ENCODE data around the gene EIF2B2.

Gene EIF2B2

GRCh38 chr14:74963705-74964271, 38.9 kb upstream of the EIF2B2 start:
- no peak for TF ChIP-seq YY1 (IDR thresholded peaks at IDR 0.05; ENCODE audit: insufficient read depth, insufficient read length)
- TF ChIP-seq ZNF274 (IDR thresholded peaks at IDR 0.05; ENCODE audit: low read depth, low read length), result no peak
- no peak for TF ChIP-seq SUZ12 (IDR thresholded peaks at IDR 0.05; ENCODE audit: extremely low read depth, insufficient read depth, insufficient read length)
- Histone ChIP-seq H3K27me3 (ENCODE audit: insufficient read depth, insufficient read length) (no peaks in the 10 kb centered on the region), H3K4me3 (ENCODE audit: insufficient read length, low read depth) (no peak overlapping the region), H3K4me1 (ENCODE audit: insufficient read depth, insufficient read length) (no peaks in the 10 kb centered on the region), H3K36me3 (ENCODE audit: insufficient read depth, insufficient read length, low read length) (no peaks in the 10 kb centered on the region), H3K9ac (ENCODE audit: insufficient read length, low read depth) (no peak overlapping the region), H3K9me3 (ENCODE audit: insufficient read depth, low read length) (no peaks in the 10 kb centered on the region)
- no peak for DNase-seq (ENCODE audit: low read depth, low spot score)

GRCh38 chr14:74964787-74965485, 37.8 kb upstream of the EIF2B2 start:
- TF ChIP-seq ZNF274 (IDR thresholded peaks at IDR 0.05; ENCODE audit: low read depth, low read length) (no peak), SUZ12 (IDR thresholded peaks at IDR 0.05; ENCODE audit: extremely low read depth, insufficient read depth, insufficient read length) (no peak), YY1 (IDR thresholded peaks at IDR 0.05; ENCODE audit: insufficient read depth, insufficient read length) (no peak)
- no peak for DNase-seq (ENCODE audit: low read depth, low spot score)
- no peak overlapping the region for H3K9ac ChIP-seq (ENCODE audit: insufficient read length, low read depth)
- H3K9me3 ChIP-seq (ENCODE audit: insufficient read depth, low read length), result no peaks in the 10 kb centered on the region
- H3K36me3 ChIP-seq (ENCODE audit: insufficient read depth, insufficient read length, low read length), result no peaks in the 10 kb centered on the region
- no peaks in the 10 kb centered on the region for H3K4me1 ChIP-seq (ENCODE audit: insufficient read depth, insufficient read length)
- H3K4me3 ChIP-seq (ENCODE audit: insufficient read length, low read depth), result no peak overlapping the region
- H3K27me3 ChIP-seq (ENCODE audit: insufficient read depth, insufficient read length), result no peaks in the 10 kb centered on the region

GRCh38 chr14:74965486-74966153, 37.1 kb upstream of the EIF2B2 start:
- TF ChIP-seq YY1 (IDR thresholded peaks at IDR 0.05; ENCODE audit: insufficient read depth, insufficient read length) (no peak), ZNF274 (IDR thresholded peaks at IDR 0.05; ENCODE audit: low read depth, low read length) (no peak), SUZ12 (IDR thresholded peaks at IDR 0.05; ENCODE audit: extremely low read depth, insufficient read depth, insufficient read length) (no peak)
- H3K27me3 ChIP-seq (ENCODE audit: insufficient read depth, insufficient read length), result no peaks in the 10 kb centered on the region
- DNase-seq (ENCODE audit: low read depth, low spot score), result no peak
- H3K9me3 ChIP-seq (ENCODE audit: insufficient read depth, low read length), result no peaks in the 10 kb centered on the region
- H3K9ac ChIP-seq (ENCODE audit: insufficient read length, low read depth), result no peak overlapping the region
- no peak overlapping the region for H3K4me3 ChIP-seq (ENCODE audit: insufficient read length, low read depth)
- H3K4me1 ChIP-seq (ENCODE audit: insufficient read depth, insufficient read length), result no peaks in the 10 kb centered on the region
- H3K36me3 ChIP-seq (ENCODE audit: insufficient read depth, insufficient read length, low read length), result no peaks in the 10 kb centered on the region

GRCh38 chr14:74968811-74969210, 33.9 kb upstream of the EIF2B2 start:
- no peaks in the 10 kb centered on the region for H3K36me3 ChIP-seq (ENCODE audit: insufficient read depth, insufficient read length, low read length)
- H3K4me3 ChIP-seq (ENCODE audit: insufficient read length, low read depth), result no peak overlapping the region
- no peaks in the 10 kb centered on the region for H3K9me3 ChIP-seq (ENCODE audit: insufficient read depth, low read length)
- no peak for DNase-seq (ENCODE audit: low read depth, low spot score)
- no peaks in the 10 kb centered on the region for H3K27me3 ChIP-seq (ENCODE audit: insufficient read depth, insufficient read length)
- no peak overlapping the region for H3K9ac ChIP-seq (ENCODE audit: insufficient read length, low read depth)
- H3K4me1 ChIP-seq (ENCODE audit: insufficient read depth, insufficient read length), result peaks cover 9% of the 10 kb centered on the region
- no peak for TF ChIP-seq ZNF274 (IDR thresholded peaks at IDR 0.05; ENCODE audit: low read depth, low read length)
- TF ChIP-seq SUZ12 (IDR thresholded peaks at IDR 0.05; ENCODE audit: extremely low read depth, insufficient read depth, insufficient read length), result no peak
- TF ChIP-seq YY1 (IDR thresholded peaks at IDR 0.05; ENCODE audit: insufficient read depth, insufficient read length), result no peak

- Histone ChIP-seq H3K9me3 (ENCODE audit: insufficient read depth, low read length) (no peaks in the 10 kb centered on the region), H3K36me3 (ENCODE audit: insufficient read depth, insufficient read length, low read length) (no peaks in the 10 kb centered on the region), H3K4me1 (ENCODE audit: insufficient read depth, insufficient read length) (peaks cover 19% of the 10 kb centered on the region), H3K9ac (ENCODE audit: insufficient read length, low read depth) (peak overlapping the region; percentile 32), H3K4me3 (ENCODE audit: insufficient read length, low read depth) (no peak overlapping the region), H3K27me3 (ENCODE audit: insufficient read depth, insufficient read length) (peaks cover 16% of the 10 kb centered on the region)
- DNase-seq (ENCODE audit: low read depth, low spot score), result no peak
- no peak for TF ChIP-seq YY1 (IDR thresholded peaks at IDR 0.05; ENCODE audit: insufficient read depth, insufficient read length)
These were observed 29.6 kb upstream of the EIF2B2 start for GRCh38 chr14:74973003-74973653.

GRCh38 chr14:74973905-74974363, 28.8 kb upstream of the EIF2B2 start:
- Histone ChIP-seq H3K9me3 (ENCODE audit: insufficient read depth, low read length) (no peaks in the 10 kb centered on the region), H3K36me3 (ENCODE audit: insufficient read depth, insufficient read length, low read length) (no peaks in the 10 kb centered on the region), H3K27me3 (ENCODE audit: insufficient read depth, insufficient read length) (peaks cover 16% of the 10 kb centered on the region), H3K4me1 (ENCODE audit: insufficient read depth, insufficient read length) (peaks cover 21% of the 10 kb centered on the region), H3K9ac (ENCODE audit: insufficient read length, low read depth) (no peak overlapping the region), H3K4me3 (ENCODE audit: insufficient read length, low read depth) (no peak overlapping the region)
- no peak for TF ChIP-seq YY1 (IDR thresholded peaks at IDR 0.05; ENCODE audit: insufficient read depth, insufficient read length)
- TF ChIP-seq ZNF274 (IDR thresholded peaks at IDR 0.05; ENCODE audit: low read depth, low read length), result no peak
- no peak for TF ChIP-seq SUZ12 (IDR thresholded peaks at IDR 0.05; ENCODE audit: extremely low read depth, insufficient read depth, insufficient read length)
- no peak for DNase-seq (ENCODE audit: low read depth, low spot score)

Measured in NT2/D1 (cell line).